ENCODE data around the gene PAOX. TPM values are rescaled to one million over a fixed set of nuclear protein-coding genes. Genes with fewer than 3 reads are reported as not detected.

PAOX gene
- total and polyA plus RNA-seq, 9 of the 15 experiments (the other 6 are each of a cell fraction or from before 2014, with no cell fraction given), result 0.80 to 6.4 (median 2.6) TPM

- TF ChIP-seq ZBTB33 (CRISPR knock-in tag; IDR thresholded peaks at IDR 0.05) (no peak), TEAD1 (CRISPR knock-in tag; IDR thresholded peaks at IDR 0.05) (peak in 1 of 2 experiments; percentile 37; a peak in 2 of 4 replicates), SMARCA4 (IDR thresholded peaks at IDR 0.05) (peak; percentile 57), IRF2 (CRISPR knock-in tag; IDR thresholded peaks at IDR 0.05) (no peak), CHD1 (IDR thresholded peaks at IDR 0.05; ENCODE audit: low read length) (no peak), ZNF282 (CRISPR knock-in tag; IDR thresholded peaks at IDR 0.05) (no peak), STAG1 (CRISPR knock-in tag; IDR thresholded peaks at IDR 0.05; ENCODE audit: borderline replicate concordance) (no peak), RFX7 (CRISPR knock-in tag; IDR thresholded peaks at IDR 0.05) (no peak), PML (IDR thresholded peaks at IDR 0.05; ENCODE audit: low read length) (peak; percentile 60; the same call in 1 of the 2 replicates), RBM25 (IDR thresholded peaks at IDR 0.05; ENCODE audit: low read depth, low read length, severe bottlenecking) (no peak), NCOA1 (IDR thresholded peaks at IDR 0.05; ENCODE audit: low read depth) (no peak), GTF2A2 (tag; IDR thresholded peaks at IDR 0.05) (no peak), MCM3 (IDR thresholded peaks at IDR 0.05) (no peak), MECOM (CRISPR knock-in tag; IDR thresholded peaks at IDR 0.05) (no peak), IRF9 (tag; IDR thresholded peaks at IDR 0.05) (no peak), USF2 (CRISPR knock-in tag; IDR thresholded peaks at IDR 0.05) (no peak), TFAP4 (CRISPR knock-in tag; IDR thresholded peaks at IDR 0.05; ENCODE audit: borderline replicate concordance) (peak; percentile 41; the same call in 1 of the 2 replicates), ETV1 (tag; conservative IDR thresholded peaks at IDR 0.05; ENCODE audit: low read depth) (no peak), EGR1 (conservative IDR thresholded peaks at IDR 0.05) (0 out of 2 replicates have a peak, but pooled peaks have one; percentile 5), ZNF277 (CRISPR knock-in tag; IDR thresholded peaks at IDR 0.05; ENCODE audit: borderline replicate concordance) (no peak), LEF1 (IDR thresholded peaks at IDR 0.05) (0 out of 2 replicates have a peak, but pooled peaks have one; percentile 37), SRSF9 (IDR thresholded peaks at IDR 0.05; ENCODE audit: borderline replicate concordance, low read depth, low read length) (no peak), NONO (IDR thresholded peaks at IDR 0.05; ENCODE audit: low read depth in 2 of 2, low read length in 1 of 2) (no peak), ZNF561 (CRISPR knock-in tag; conservative IDR thresholded peaks at IDR 0.05) (no peak), ESRRA (IDR thresholded peaks at IDR 0.05; ENCODE audit: borderline replicate concordance, low read depth) (no peak)
Measured at GRCh38 chr10:133359972-133360610, 19.0 kb upstream of the PAOX start (continued).

Data from K562 (cell line).